ENCODE results near the gene GFRA1.

Gene GFRA1

GRCh38 chr10:116098411-116099022 is 174.5 kb downstream of the GFRA1 start:
- no peak for DNase-seq

DNA sequence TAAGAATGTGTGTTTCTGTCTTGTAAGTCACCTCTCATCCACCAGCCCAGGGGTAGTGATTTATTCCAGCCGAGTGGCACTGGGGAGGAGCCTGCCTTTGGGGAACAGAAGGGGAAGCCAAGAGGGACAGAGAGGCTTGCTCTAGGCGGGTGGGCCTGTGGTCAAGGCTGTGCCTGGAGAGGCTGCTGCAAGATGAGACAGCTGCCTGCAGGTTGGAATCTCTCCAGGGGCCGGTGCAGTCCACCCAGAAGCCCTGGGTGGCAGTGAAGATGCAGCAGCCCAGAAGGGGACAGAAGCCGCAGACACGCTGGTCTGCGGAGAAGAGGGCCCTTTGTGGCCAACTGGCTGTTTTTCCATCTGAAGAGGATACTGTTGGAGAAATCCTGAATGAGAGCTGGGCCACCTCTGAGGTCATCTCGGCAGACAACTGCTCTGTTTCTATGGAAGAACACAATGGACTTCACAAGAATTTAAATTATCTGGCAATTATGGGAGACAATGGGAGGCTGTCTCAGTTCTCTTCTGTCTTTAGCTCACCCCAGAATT is 175.7 kb downstream of the GFRA1 start:
- peak; percentile 5 for DNase-seq

DNA sequence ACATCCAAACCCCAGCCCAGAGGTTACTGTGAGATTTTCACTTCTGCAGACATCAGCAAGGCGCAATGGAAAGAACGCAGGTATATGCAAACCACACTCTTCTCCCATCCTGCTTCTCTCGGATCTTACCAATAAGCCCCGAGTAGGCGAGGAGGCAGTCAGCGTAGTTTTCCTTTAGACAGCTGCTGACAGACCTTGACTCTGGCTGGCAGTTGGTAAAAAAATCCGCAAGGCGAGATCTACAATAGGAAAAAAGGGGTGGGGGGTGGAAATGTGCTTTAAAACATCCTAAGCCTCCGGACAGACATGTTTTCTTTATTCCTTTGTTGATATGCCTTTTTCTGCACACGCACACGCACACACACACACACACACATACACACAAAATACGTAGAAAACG is 176.5 kb downstream of the GFRA1 start:
- no peak for DNase-seq

GRCh38 chr10:116094356-116094755 is 178.7 kb downstream of the GFRA1 start:
- no peak for DNase-seq

GRCh38 chr10:116093031-116093430 is 180.0 kb downstream of the GFRA1 start:
- no peak for DNase-seq

DNA sequence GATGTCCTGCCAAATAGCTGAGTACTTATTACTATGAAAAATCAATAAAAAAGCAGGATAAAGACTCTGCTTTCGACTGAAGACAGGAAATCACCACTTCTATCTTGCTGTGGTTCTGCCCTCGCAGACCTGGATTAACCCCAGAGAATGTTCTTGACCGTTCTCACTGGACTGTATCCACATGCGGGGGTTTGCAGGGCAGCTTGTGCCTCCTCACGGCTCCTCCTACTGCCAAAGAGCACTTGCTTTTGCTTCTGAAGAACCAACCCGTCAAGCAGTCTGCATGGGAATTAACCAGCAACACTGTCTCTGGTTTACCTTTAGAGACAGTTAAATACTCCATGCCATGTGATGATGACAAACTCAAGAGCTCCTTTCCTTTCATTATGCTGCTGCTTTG is 184.0 kb downstream of the GFRA1 start:
- DNase-seq: no peak

DNA sequence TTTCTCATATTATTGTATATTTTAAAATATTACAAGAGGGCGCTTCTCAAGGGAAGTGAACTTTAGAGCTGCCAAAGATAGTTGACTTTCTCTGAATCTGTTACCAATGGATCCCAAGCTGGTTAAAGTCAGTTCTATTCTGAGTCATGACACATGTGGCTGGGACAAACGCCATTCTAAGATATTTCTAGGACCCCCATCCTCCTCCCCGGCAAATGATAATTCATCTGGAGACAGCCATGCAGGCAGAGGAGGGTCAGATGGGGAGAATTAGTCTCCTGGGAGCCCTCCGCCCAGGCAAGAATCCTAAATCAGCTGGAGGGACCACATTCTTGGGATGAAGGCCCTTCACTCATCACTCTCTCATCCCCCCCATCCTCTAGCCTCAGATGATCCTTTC is 187.7 kb downstream of the GFRA1 start:
- DNase-seq: no peak

- no peak for DNase-seq
Observed at GRCh38 chr10:116084161-116084560, 188.8 kb downstream of the GFRA1 start.

DNA sequence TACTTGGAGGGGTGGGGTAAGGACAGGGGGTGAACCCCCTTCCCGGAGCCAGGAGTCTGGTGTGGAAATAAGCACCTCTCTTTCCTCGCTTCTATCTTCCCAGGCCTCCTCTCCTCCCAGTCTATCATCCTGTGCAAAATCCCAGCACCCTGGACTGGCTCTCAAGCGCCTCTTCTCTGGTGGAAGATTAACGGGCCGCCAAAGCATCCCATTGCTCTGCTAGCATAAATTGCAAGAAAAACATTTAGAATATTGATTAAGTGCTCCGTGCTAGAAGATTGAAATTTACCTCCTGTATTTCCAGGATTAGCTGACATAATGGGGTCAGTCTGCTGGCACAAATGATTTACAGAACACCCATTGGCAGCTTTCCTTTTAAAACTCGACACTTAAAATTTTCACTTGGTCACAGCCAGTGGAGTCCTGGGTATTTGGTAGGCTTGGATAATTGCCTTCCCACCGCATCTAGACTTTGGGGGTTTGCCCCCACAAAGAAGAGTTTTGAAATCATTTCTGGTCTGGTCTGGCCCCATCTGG is 189.7 kb downstream of the GFRA1 start:
- no peak for DNase-seq

GRCh38 chr10:116082762-116083161 is 190.2 kb downstream of the GFRA1 start:
- DNase-seq: no peak

GRCh38 chr10:116082206-116082605 is 190.8 kb downstream of the GFRA1 start:
- DNase-seq: no peak

DNA sequence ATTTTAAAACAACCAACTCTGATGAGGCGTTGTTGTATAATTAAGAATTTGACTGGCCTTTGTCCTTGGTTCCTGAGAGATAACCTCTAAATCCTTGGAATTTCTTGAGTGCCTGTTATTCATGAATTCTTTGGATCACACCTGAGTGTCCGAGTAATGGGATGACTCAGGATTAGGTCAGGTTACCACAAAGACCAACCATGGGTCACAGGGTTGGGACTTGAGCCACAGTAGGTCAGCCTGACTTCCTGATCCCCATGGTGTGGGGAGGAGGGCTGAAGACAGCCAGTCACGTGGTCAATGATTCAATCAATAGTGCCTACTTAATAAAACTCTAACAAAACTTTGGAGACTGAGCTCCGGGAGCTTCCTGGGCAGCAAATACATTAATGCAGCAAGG is 192.5 kb downstream of the GFRA1 start:
- no peak for DNase-seq

GRCh38 chr10:116079355-116079754 is 193.7 kb downstream of the GFRA1 start:
- DNase-seq: no peak

GRCh38 chr10:116076621-116077020 is 196.4 kb downstream of the GFRA1 start:
- no peak for DNase-seq

GRCh38 chr10:116073510-116073909 is 199.5 kb downstream of the GFRA1 start:
- no peak for DNase-seq

DNA sequence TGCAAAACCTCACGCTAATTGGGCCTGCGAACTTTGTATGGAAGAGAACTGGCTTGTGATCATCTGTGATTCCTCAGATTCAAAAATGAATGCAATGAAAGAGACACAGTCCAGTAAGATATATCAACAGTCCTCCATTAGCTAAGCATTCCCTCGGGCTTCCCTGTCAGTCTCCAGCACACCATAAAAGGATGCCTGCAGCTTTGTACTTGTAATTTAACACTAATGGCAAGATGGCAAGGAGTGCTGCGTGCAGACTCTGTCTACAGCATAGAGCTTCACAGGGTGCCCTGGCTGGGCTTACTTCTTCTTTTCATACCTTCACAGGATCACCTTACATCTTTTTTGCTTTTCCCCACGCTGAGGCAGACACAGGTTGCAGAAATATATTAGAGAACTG is 200.0 kb downstream of the GFRA1 start:
- peak; percentile 66 for DNase-seq

DNA sequence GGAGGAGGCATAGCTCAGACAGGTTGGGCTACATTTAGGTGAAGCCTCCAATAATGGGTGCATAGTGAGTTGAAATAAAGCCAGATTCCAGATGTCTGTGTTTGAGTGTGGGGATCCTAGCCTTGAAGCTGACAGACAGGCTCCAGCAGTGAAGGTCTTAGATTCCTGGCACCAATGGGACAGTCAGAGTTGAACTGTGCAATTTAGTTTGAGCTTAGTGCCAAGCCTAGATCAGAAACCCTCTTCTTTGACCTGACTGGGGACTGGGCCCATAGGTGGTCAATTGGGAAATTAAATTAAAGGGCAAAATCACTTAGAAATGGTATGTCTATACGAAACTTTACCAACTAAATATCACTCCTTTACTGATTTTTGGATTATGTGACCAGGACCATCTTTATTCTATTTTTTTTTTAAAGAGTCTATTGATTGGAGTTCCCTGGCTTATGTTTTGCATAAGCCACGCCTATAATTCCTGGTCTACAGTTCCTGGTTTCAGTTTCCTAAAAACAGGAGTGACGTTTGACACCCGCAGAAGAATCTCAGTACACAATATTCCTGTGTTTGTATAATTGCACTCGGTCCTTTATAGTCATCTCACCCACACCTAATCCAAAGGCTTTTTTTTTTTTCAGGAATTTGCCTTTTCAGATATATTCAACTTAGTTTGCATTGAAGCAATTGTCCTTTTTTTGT is 201.4 kb downstream of the GFRA1 start:
- no peak for DNase-seq

DNA sequence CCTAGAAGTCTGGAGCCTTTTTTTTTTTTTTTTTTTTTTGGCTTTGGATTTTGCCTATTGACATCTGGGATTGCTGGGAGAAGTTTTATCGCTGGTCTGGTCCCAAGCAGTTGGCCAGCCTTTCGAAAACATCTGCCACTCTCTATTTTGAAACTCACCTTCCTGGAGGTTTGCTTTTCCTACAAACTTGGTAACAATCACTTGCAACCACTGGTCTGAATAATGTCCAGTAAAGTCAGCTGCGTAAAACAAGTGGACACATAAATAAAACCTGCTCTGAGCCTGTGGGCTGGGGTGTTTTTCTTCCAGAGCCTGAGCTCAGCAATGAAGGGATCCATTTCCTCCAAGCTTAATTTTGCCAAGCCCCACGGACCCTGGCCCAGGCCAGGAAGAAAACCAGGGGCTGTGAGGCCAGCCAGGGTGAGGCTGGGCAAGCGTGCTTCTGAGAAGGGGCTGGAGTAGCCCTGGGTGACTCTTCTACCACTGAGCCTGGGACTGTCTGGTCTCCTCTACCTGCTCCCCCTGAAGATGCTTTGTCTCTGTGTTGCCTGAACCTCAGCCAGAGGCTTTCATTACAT is 202.2 kb downstream of the GFRA1 start:
- DNase-seq: no peak

DNA sequence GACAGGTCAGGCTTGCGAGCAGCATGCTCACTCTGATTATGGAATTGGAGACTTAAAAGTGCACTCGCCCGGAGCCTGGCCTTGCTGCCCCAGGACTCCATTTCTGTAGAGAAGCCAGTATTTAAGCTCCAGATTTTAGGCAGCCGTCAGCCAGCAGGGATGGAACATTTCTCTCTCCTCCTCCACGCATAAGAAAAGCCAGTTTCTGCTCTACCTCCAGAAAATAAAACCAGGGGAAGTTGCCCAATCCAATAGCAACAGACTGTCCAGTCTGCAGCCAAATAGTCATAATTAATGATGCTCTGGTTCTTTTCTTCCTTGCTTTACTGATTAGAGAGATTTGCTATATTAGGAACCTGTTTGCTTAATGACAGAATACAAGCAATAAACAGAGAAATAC is 203.2 kb downstream of the GFRA1 start:
- DNase-seq: no peak

DNA sequence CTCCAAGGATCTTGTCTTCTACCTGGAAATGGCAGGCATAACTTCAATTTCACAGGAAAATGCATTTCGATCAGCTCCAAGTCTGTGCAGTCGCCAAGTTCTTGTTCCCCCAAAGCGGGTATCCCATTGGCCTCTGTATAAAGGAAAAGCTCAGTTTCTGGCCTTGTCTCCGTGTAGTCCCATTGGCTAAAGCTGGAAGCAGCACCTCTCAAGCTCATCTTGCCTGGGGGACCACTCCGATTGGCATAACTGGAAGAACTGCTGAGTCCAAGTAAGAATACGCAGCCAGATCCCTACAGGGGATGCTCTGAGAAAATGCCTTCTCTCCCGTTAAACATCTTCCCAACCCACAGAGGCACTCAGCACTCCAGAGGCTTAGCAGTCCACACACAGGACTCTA is 205.2 kb downstream of the GFRA1 start:
- no peak for DNase-seq

GRCh38 chr10:116063107-116063506 is 209.9 kb downstream of the GFRA1 start:
- DNase-seq: no peak

- no peak for DNase-seq
Observed at GRCh38 chr10:116060864-116061263, 212.1 kb downstream of the GFRA1 start.

DNA sequence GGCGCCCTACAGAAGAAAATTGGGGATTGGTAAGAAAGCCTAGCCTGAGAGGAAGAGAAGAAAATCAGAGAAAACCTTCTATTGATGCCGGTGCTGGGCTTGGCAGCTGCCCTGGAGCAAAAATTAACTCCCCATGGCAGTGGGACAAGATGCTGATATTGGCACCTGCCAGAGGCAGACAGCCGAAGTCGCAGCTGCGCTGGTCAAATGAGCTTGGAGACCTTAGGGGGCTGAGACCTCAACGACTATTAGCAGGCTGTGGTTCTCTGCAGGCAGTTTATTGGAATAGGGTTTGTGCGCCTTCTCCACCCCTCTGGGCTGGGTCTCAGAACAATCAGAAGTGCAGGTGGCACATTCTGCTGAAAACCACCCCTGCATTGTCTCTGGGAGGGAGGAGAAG is 213.7 kb downstream of the GFRA1 start:
- DNase-seq: no peak

All from DMS 273 treated with DMSO at 0.1 percent for 48 hours (cell line).